Measurements from ENCODE around the gene SPRED2.
A peak's percentile ranks its signal among the peaks of the same experiment; 100 is the strongest.

Gene SPRED2

GRCh38 chr2:65287364-65287763, 145.0 kb downstream of the SPRED2 start:
- DNase-seq (ENCODE audit: insufficient read length, low spot score) = no peak
- no peak for FAIRE-seq

- FAIRE-seq (no peak), DNase-seq (ENCODE audit: insufficient read length, low spot score) (no peak)
Measured at GRCh38 chr2:65282477-65283053, 149.8 kb downstream of the SPRED2 start.

GRCh38 chr2:65281627-65282351, 150.6 kb downstream of the SPRED2 start:
- FAIRE-seq (no peak), DNase-seq (ENCODE audit: insufficient read length, low spot score) (no peak)

GRCh38 chr2:65279756-65280155, 152.6 kb downstream of the SPRED2 start:
- DNase-seq (ENCODE audit: insufficient read length, low spot score) (no peak), FAIRE-seq (no peak)

- FAIRE-seq (no peak), DNase-seq (ENCODE audit: insufficient read length, low spot score) (no peak)
Measured at GRCh38 chr2:65278531-65278981, 153.8 kb downstream of the SPRED2 start.

GRCh38 chr2:65277791-65278483, 154.5 kb downstream of the SPRED2 start:
- FAIRE-seq (no peak), DNase-seq (ENCODE audit: insufficient read length, low spot score) (no peak)

GRCh38 chr2:65277118-65277517, 155.3 kb downstream of the SPRED2 start:
- DNase-seq (ENCODE audit: insufficient read length, low spot score) (no peak), FAIRE-seq (no peak)

- FAIRE-seq = no peak
- no peak for DNase-seq (ENCODE audit: insufficient read length, low spot score)
Measured at GRCh38 chr2:65276609-65277008, 155.8 kb downstream of the SPRED2 start.

- DNase-seq (ENCODE audit: insufficient read length, low spot score) = no peak
- FAIRE-seq = no peak
Measured at GRCh38 chr2:65275141-65275915, 157.1 kb downstream of the SPRED2 start.

- FAIRE-seq (no peak), DNase-seq (ENCODE audit: insufficient read length, low spot score) (no peak)
Measured at GRCh38 chr2:65273344-65273743, 159.1 kb downstream of the SPRED2 start.

- FAIRE-seq (no peak), DNase-seq (ENCODE audit: insufficient read length, low spot score) (no peak)
Measured at GRCh38 chr2:65268957-65269356, 163.4 kb downstream of the SPRED2 start.

GRCh38 chr2:65267008-65267407, 165.4 kb downstream of the SPRED2 start:
- DNase-seq (ENCODE audit: insufficient read length, low spot score) (no peak), FAIRE-seq (no peak)

GRCh38 chr2:65265671-65266045, 166.7 kb downstream of the SPRED2 start:
- DNase-seq (ENCODE audit: insufficient read length, low spot score) = no peak
- peak; percentile 26 for FAIRE-seq

- DNase-seq (ENCODE audit: insufficient read length, low spot score) = no peak
- peak; percentile 66 for FAIRE-seq
Measured at GRCh38 chr2:65264821-65265670, 167.4 kb downstream of the SPRED2 start.

GRCh38 chr2:65263986-65264385, 168.4 kb downstream of the SPRED2 start:
- FAIRE-seq (no peak), DNase-seq (ENCODE audit: insufficient read length, low spot score) (no peak)

- FAIRE-seq (no peak), DNase-seq (ENCODE audit: insufficient read length, low spot score) (no peak)
Measured at GRCh38 chr2:65263262-65263661, 169.1 kb downstream of the SPRED2 start.

GRCh38 chr2:65261676-65262075, 170.7 kb downstream of the SPRED2 start:
- DNase-seq (ENCODE audit: insufficient read length, low spot score) = no peak
- no peak for FAIRE-seq

All from GM19239 (cell line).